HepG2 (cell line): ENCODE measurements around the gene LIFR. TPM values are rescaled to one million over a fixed set of nuclear protein-coding genes. Genes with fewer than 3 reads are reported as not detected.

ENCODE experiments used
- ATAC-seq: fragments of 200-7000 bp; cut with Tn5 transposase; 3 replicates; pipeline ENCODE4 v1.9.1; 2020; ENCODE audit warnings: mild to moderate bottlenecking, moderate library complexity
- BruUV-seq: library from RNA; stranded (reverse); fragments of 400-500 nt; replicated peaks from 2 replicates; lab custom pipeline; 2021; lab: Mats Ljungman, UMichigan
- CTCF ChIA-PET: fragments of 300-600 bp; formaldehyde crosslinking; extraction: SDS; loops from one replicate; lab custom pipeline; 2021; ENCODE audit warnings: low total read pairs, inconsistent platforms, low intra/inter-chr PET ratio; lab: Yijun Ruan, JAX
- POLR2A ChIA-PET: fragments of 350-600 bp; sonication (Branson Sonifier 250); formaldehyde crosslinking; loops from one replicate; lab custom pipeline; 2020; ENCODE audit warnings: antibody characterized with exemption, inconsistent platforms; lab: Yijun Ruan, JAX
- DNase-seq: peaks from one replicate; pipeline ENCODE4 v3.0.0-alpha.2; 2015; ENCODE audit warnings: low spot score
- FAIRE-seq: peaks from 3 replicates; lab custom pipeline; 2011; peaks lifted over from hg19 to GRCh38; lab: Jason Lieb, UNC
- H2AFZ ChIP-seq: one replicate; pipeline ENCODE4 v1.6.1; 2011; ENCODE audit warnings: low read length, inconsistent platforms
- H3K27ac ChIP-seq: fragments of 300-600 bp; 3 replicates; pipeline ENCODE4 v1.8.0; 2011; ENCODE audit warnings: mixed run types, mild to moderate bottlenecking, mixed read lengths, low read length, inconsistent platforms; ENCODE audit not compliant: insufficient read depth; ENCODE audit errors: extremely low read length
- H3K27me3 ChIP-seq, 2 experiments: fragments of 200-600 bp in 1 of 2; 2 replicates in 1 of 2; 3 replicates in 1 of 2; pipeline versions ENCODE4 v1.6.0 to v1.8.0; 2011; ENCODE audit warnings: low read length in 2 of 2, mild to moderate bottlenecking in 2 of 2, moderate library complexity in 2 of 2, inconsistent platforms in 1 of 2; ENCODE audit not compliant: insufficient read depth in 2 of 2, control insufficient read depth in 1 of 2
- H3K36me3 ChIP-seq, 2 experiments: fragments of 200-600 bp in 1 of 2; replicated peaks in 1 of 2; 2 replicates in 1 of 2; 3 replicates in 1 of 2; pipeline versions ENCODE4 v1.5.1 to v1.8.0; 2011; ENCODE audit warnings: low read length in 2 of 2, inconsistent platforms in 1 of 2; ENCODE audit not compliant: insufficient read depth in 2 of 2, control insufficient read depth in 1 of 2
- H3K4me1 ChIP-seq: 2 replicates; pipeline ENCODE4 v1.5.1; 2012; ENCODE audit warnings: low read length, inconsistent platforms; ENCODE audit not compliant: insufficient read depth
- H3K4me2 ChIP-seq: 2 replicates; pipeline ENCODE4 v1.6.0; 2011; ENCODE audit warnings: low read depth, low read length, inconsistent platforms
- H3K4me3 ChIP-seq, 3 experiments: fragments of 200-600 bp in 1 of 3; sonication (generic), shearing (Covaris generic) in 1 of 3; replicated peaks in 1 of 3; 2 replicates each; pipeline ENCODE4 v1.5.1; 2011 to 2016; ENCODE audit warnings: low read length in 3 of 3, inconsistent platforms in 2 of 3, low read depth in 2 of 3, mild to moderate bottlenecking in 2 of 3, control low read depth in 1 of 3, mixed read lengths in 1 of 3; ENCODE audit not compliant: insufficient read depth in 1 of 3
- H3K79me2 ChIP-seq: one replicate; pipeline ENCODE4 v1.6.1; 2011; ENCODE audit warnings: low read length, inconsistent platforms; ENCODE audit not compliant: insufficient read depth
- H3K9ac ChIP-seq: 2 replicates; pipeline ENCODE4 v1.6.0; 2011; ENCODE audit warnings: mild to moderate bottlenecking, low read depth, low read length, inconsistent platforms; ENCODE audit not compliant: insufficient read depth
- H3K9me3 ChIP-seq: 2 replicates; pipeline ENCODE4 v1.5.1; 2012; ENCODE audit warnings: mild to moderate bottlenecking, low read length
- H4K20me1 ChIP-seq: 2 replicates; pipeline ENCODE4 v1.6.0; 2011; ENCODE audit warnings: inconsistent platforms, mild to moderate bottlenecking, low read length, moderate library complexity; ENCODE audit not compliant: insufficient read depth
- BCL3 ChIP-seq: sonication (generic); formaldehyde crosslinking; IDR thresholded peaks from 2 replicates; pipeline ENCODE4 v1.5.1; 2020; ENCODE audit warnings: mild to moderate bottlenecking, missing genetic modification reagents, moderate library complexity
- BRD4 ChIP-seq: sonication (generic); formaldehyde crosslinking; IDR thresholded peaks from 2 replicates; pipeline ENCODE4 v1.4.0; 2020; ENCODE audit warnings: missing genetic modification reagents
- HOXD1 ChIP-seq: sonication (generic); formaldehyde crosslinking; IDR thresholded peaks from 2 replicates; pipeline ENCODE4 v1.5.0; 2020; ENCODE audit warnings: missing genetic modification reagents
- MXD1 ChIP-seq: sonication (generic); formaldehyde crosslinking; IDR thresholded peaks from 2 replicates; pipeline ENCODE4 v1.4.0; 2020; ENCODE audit warnings: mild to moderate bottlenecking, missing genetic modification reagents
- TMF1 ChIP-seq: sonication (generic); formaldehyde crosslinking; IDR thresholded peaks from 2 replicates; pipeline ENCODE4 v1.8.1; 2022; ENCODE audit warnings: low read depth, missing genetic modification reagents
- TRIM24 ChIP-seq: sonication (generic); formaldehyde crosslinking; IDR thresholded peaks from 2 replicates; pipeline ENCODE4 v1.8.0; 2022; ENCODE audit warnings: mild to moderate bottlenecking, missing genetic modification reagents
- ZBTB38 ChIP-seq: sonication (generic); formaldehyde crosslinking; IDR thresholded peaks from 2 replicates; pipeline ENCODE4 v1.5.1; 2020; ENCODE audit warnings: mild to moderate bottlenecking, missing genetic modification reagents
- ZNF160 ChIP-seq: sonication (generic); formaldehyde crosslinking; IDR thresholded peaks from 2 replicates; pipeline ENCODE4 v1.8.0; 2022; ENCODE audit warnings: mild to moderate bottlenecking, inconsistent platforms, missing genetic modification reagents
- ZNF234 ChIP-seq: sonication (generic); formaldehyde crosslinking; conservative IDR thresholded peaks from 2 replicates; pipeline ENCODE4 v1.5.1; 2020; ENCODE audit warnings: mild to moderate bottlenecking, missing genetic modification reagents
- ZNF251 ChIP-seq: sonication (generic); formaldehyde crosslinking; IDR thresholded peaks from 2 replicates; pipeline ENCODE4 v1.9.0; 2021; ENCODE audit warnings: mild to moderate bottlenecking, missing genetic modification reagents
- ZNF253 ChIP-seq: sonication (generic); formaldehyde crosslinking; IDR thresholded peaks from 2 replicates; pipeline ENCODE4 v1.8.0; 2022; ENCODE audit warnings: mild to moderate bottlenecking, missing genetic modification reagents, borderline replicate concordance
- ZNF264 ChIP-seq: sonication (generic); formaldehyde crosslinking; IDR thresholded peaks from 2 replicates; pipeline ENCODE4 v1.4.0; 2020; ENCODE audit warnings: missing genetic modification reagents
- ZNF501 ChIP-seq: sonication (generic); formaldehyde crosslinking; IDR thresholded peaks from 2 replicates; pipeline ENCODE4 v1.5.1; 2020; ENCODE audit warnings: mild to moderate bottlenecking, moderate library complexity, missing genetic modification reagents
- ZNF513 ChIP-seq: sonication (generic); formaldehyde crosslinking; conservative IDR thresholded peaks from 2 replicates; pipeline ENCODE4 v1.5.0; 2020; ENCODE audit warnings: missing genetic modification reagents
- ZNF577 ChIP-seq: sonication (generic); formaldehyde crosslinking; IDR thresholded peaks from 2 replicates; pipeline ENCODE4 v1.4.0; 2020; ENCODE audit warnings: mild to moderate bottlenecking, low read depth, missing genetic modification reagents, borderline replicate concordance
- ZNF609 ChIP-seq: sonication (generic); formaldehyde crosslinking; IDR thresholded peaks from 2 replicates; pipeline ENCODE4 v1.4.0; 2020; ENCODE audit warnings: mild to moderate bottlenecking, missing genetic modification reagents, borderline replicate concordance
- ZNF883 ChIP-seq: sonication (generic); formaldehyde crosslinking; IDR thresholded peaks from 2 replicates; pipeline ENCODE4 v1.5.1; 2020; ENCODE audit warnings: mild to moderate bottlenecking, missing genetic modification reagents; ENCODE audit errors: not compliant biosample characterization
- WGBS: methylation state at CpG from one replicate; pipeline ENCODE4 v1.1.6; 2017; ENCODE audit warnings: low lambda C conversion rate; 5-methylcytosine and 5-hydroxymethylcytosine counted together
- in situ Hi-C: cut with HindIII; loops from 2 replicates; pipeline ENCODE4 v1.10.0; 2017; ENCODE audit warnings: low pct_unique_long_range_greater_than_20kb; ENCODE audit not compliant: extremely low pct_ligation_motif_present
- intact Hi-C: fragments of 100-400 bp; cut with micrococcal nuclease; formaldehyde crosslinking; loops from one replicate; pipeline ENCODE4 v1.10.0; 2022; ENCODE audit not compliant: unreplicated experiment
- polyA plus RNA-seq, 8 experiments: library from polyadenylated mRNA; depleted of rRNA in 3 of 8; stranded (reverse) in 7 of 8; unstranded in 1 of 8; fragments of >200 nt; fragmentation: Illumina TruSeq in 4 of 8; extraction: Trizol in 4 of 8; gene quantifications; 2 replicates each; pipeline versions ENCODE4 v1.2.1 to v1.2.3, GENCODE V29; 2011 to 2016; ENCODE audit warnings: low read depth in 4 of 8, missing spikeins in 1 of 8, mixed read lengths in 1 of 8; ENCODE audit not compliant: insufficient read depth in 1 of 8
- total RNA-seq, 5 experiments: library from RNA; depleted of rRNA; stranded (reverse); fragments of >200 nt; fragmentation: Illumina TruSeq; extraction: Trizol; gene quantifications; 2 replicates each; pipeline ENCODE4 v1.2.3, GENCODE V29; 2016; ENCODE audit warnings: low read depth in 1 of 5

Gene LIFR
- total and polyA plus RNA-seq, 2 of the 13 experiments (the other 11 are each of a cell fraction or from before 2014, with no cell fraction given), result 6.3 to 25.2 TPM

- TF ChIP-seq ZBTB38 (CRISPR knock-in tag) (no peak), ZNF577 (CRISPR knock-in tag) (no peak), ZNF264 (CRISPR knock-in tag) (peak; percentile 69; the same call in 1 of the 2 replicates), ZNF160 (CRISPR knock-in tag) (no peak), BCL3 (CRISPR knock-in tag) (no peak), TMF1 (no peak), HOXD1 (CRISPR knock-in tag) (no peak), ZNF513 (no peak), TRIM24 (CRISPR knock-in tag) (no peak), ZNF253 (no peak), MXD1 (CRISPR knock-in tag) (no peak)
Observed at GRCh38 chr5:38535248-38535750, 21.1 kb downstream of the LIFR start (continued).

- POLR2A ChIA-PET, result interaction anchor here (1.3 to 5.9 kb wide), 4 partner anchors 12 to 65 kb away, joined by 3 to 59 read pairs (median 11); no protein-coding TSS in a partner anchor
- no peaks in the 10 kb centered on the region for H3K27me3 ChIP-seq
- CTCF ChIA-PET, result interaction anchor here (2.2 kb wide), 1 partner anchor 17 kb away, joined by 6 read pairs; no protein-coding TSS in a partner anchor
- peak overlapping the region; percentile 99 for H3K27ac ChIP-seq
- intact Hi-C loops, result no loop called here
- peak overlapping the region; percentile 87 for H3K4me2 ChIP-seq
- peak overlapping the region; percentile 74 for H3K9ac ChIP-seq
- FAIRE-seq (no peak), ATAC-seq (no peak), DNase-seq (no peak)
- WGBS, result 65% methylated on average over 1 of the region's 1 CpG
- no peaks in the 10 kb centered on the region for H3K36me3 ChIP-seq
- no TSS peak for BruUV-seq
- H2AFZ ChIP-seq, result no peak overlapping the region
- in situ Hi-C loops, result no loop called here
- peaks cover 8% of the 10 kb centered on the region for H3K9me3 ChIP-seq
- H3K4me3 ChIP-seq, result peak overlapping the region in 1 of 3 experiments; percentile 62; a peak in 1 of 6 replicates
- H3K79me2 ChIP-seq, result peaks cover 88% of the 10 kb centered on the region
- H3K4me1 ChIP-seq, result peaks cover 81% of the 10 kb centered on the region
- H4K20me1 ChIP-seq, result no peaks in the 10 kb centered on the region
- TF ChIP-seq ZNF251 (CRISPR knock-in tag) (no peak), ZNF501 (no peak), ZNF234 (CRISPR knock-in tag) (no peak), ZNF883 (CRISPR knock-in tag) (no peak), ZNF609 (no peak), BRD4 (0 out of 2 replicates have a peak, but pooled peaks have one; percentile 0)
Observed at GRCh38 chr5:38534156-38534453, 22.3 kb downstream of the LIFR start.
